SW480 (cell line): Measurements from ENCODE around the gene AMZ2.
"Not testable (repeated sequence)": the region's sequence is repeated elsewhere in the genome, so short reads cannot be mapped to it uniquely, and the experiment has no call there.

ENCODE experiments used
- DNase-seq: peaks from one replicate; pipeline ENCODE4 v3.0.0-alpha.2; 2016; ENCODE audit warnings: low spot score

Gene AMZ2, protein sequence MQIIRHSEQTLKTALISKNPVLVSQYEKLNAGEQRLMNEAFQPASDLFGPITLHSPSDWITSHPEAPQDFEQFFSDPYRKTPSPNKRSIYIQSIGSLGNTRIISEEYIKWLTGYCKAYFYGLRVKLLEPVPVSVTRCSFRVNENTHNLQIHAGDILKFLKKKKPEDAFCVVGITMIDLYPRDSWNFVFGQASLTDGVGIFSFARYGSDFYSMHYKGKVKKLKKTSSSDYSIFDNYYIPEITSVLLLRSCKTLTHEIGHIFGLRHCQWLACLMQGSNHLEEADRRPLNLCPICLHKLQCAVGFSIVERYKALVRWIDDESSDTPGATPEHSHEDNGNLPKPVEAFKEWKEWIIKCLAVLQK

GRCh38 chr17:68247445-68248198 is at the start of gene AMZ2:
AMZ2 (plus strand) TSS chr17:68248043; CDS start chr17:68250188, 2,145 bp downstream.
- DNase-seq: peak; percentile 92

DNA sequence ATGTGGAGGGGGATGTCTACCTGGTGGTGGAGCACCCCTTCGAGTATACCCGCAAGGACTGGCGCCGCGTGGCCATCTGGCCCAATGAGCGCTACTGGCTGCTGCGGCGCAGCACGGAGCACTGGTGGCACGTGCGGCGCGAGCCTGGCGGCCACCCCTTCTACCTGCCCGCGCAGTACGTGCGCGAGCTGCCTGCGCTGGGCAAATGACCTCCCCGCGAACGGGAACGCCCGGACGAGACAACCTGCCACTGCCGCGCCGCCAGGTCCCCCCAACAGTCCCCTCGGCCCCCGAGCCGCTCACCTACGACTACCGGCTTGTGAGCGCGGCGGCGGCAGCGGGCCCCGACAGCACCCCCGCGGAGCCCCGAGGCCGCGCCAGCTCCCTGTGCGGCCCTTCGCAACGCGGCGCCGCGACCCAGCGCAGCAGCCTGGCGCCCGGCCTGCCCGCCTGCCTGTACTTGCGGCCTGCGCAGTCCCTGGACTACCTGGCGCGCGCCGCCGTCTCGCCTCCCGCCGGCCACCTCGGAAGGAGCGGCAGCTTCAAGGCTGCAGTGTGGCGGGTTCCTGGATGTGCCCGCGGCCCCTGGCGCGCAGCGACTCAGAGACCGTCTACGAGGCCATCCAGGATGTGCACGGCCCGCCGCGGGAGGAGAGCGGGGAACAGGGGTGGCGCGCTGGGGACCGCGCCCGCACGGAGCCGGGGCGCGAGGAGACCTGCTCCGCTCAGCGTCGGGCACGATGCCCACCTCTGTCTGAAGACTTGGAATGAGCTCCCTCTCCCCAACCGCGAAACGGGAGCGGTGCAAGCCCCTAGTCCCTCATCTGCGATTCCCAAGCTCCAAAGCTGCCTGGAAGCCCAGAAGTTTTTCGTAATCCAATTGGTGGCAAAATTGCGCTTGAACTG is 48.7 kb upstream of the AMZ2 start:
- DNase-seq: peak; percentile 58

GRCh38 chr17:68199837-68200688 is 47.8 kb upstream of the AMZ2 start:
- peak; percentile 47 for DNase-seq

DNA sequence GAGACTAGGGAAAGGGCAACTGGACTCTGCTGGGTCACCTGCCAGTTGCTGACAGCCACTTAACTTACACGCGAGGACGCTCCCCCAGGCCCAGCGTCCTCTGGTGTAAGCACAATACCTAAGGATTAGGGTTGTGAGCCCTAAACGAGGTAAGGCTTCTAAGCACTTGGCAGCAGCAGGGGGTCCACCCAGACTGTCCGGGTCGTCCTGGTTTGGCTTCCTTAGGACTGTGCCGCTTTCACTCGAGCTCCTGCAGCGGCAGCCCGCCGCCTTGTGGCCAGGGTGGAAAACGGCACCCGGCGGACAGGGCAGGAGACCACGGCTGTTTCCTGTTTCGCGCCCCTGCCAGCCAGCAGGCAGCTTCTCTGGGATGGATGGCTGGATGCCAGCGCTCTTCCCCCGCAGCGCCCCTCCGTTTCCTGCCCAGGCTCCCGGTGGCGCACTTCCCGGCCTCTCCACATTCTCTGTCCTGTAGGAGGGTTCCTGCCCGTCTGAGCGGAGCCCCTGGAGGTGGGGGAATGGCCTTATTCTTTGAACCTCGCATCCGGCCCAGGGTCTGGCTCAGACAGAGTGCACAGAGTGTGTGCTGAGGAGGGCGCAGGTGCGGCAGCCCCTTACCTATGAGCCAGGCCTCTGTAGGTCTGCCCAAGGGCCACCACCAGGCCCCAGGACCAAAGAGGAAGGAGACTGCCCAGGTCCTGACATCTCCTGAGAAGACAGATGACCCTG is 47.0 kb upstream of the AMZ2 start:
- peak; percentile 81 for DNase-seq

GRCh38 chr17:68201418-68201771 is 46.4 kb upstream of the AMZ2 start:
- not testable (repeated sequence) for DNase-seq

GRCh38 chr17:68202321-68202720 is 45.5 kb upstream of the AMZ2 start:
- not testable (repeated sequence) for DNase-seq

- DNase-seq: no peak
These were observed 43.1 kb upstream of the AMZ2 start for GRCh38 chr17:68204736-68205135.

GRCh38 chr17:68205251-68205807 is 42.5 kb upstream of the AMZ2 start:
- DNase-seq: peak; percentile 86

- peak; percentile 31 for DNase-seq
These were observed 41.8 kb upstream of the AMZ2 start for GRCh38 chr17:68205808-68206720.

- DNase-seq: no peak
These were observed 40.1 kb upstream of the AMZ2 start for GRCh38 chr17:68207651-68208253.

GRCh38 chr17:68208651-68209050 is 39.2 kb upstream of the AMZ2 start:
- not testable (repeated sequence) for DNase-seq

- DNase-seq: not testable (repeated sequence)
These were observed 38.5 kb upstream of the AMZ2 start for GRCh38 chr17:68209191-68209900.

DNA sequence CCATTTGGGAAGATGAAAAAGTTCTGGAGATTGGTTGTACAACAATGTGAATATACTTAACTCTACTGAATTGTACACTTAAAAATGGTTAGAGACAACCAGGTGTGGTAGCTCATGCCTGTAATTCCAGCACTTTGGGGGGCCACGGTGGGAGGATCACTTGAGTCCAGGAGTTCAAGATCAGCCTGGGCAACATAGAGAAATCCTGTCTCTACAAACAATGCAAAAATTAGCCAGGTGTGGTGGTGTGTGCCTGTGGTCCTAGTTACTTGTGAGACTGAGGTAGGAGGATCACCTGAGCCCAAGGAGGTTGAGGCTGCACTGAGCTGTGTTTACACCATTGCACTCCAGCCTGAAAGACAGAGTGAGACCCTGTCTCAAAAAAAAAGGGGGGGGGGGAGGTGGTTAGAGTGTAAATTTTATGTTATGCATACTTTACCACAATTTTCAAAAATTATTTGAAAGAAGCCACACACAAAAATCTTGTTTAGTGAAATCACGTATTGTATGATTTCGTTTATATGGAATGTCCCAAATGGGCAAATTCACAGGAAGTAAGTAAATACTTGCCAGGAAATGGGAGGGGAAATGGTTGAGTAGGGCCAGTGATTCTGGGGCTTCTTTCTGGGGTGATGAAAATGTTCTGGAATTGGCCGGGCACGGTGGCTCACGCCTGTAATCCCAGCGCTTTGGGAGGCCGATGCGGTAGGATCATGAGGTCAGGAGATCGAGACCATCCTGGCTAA is 37.1 kb upstream of the AMZ2 start:
- no peak for DNase-seq

DNA sequence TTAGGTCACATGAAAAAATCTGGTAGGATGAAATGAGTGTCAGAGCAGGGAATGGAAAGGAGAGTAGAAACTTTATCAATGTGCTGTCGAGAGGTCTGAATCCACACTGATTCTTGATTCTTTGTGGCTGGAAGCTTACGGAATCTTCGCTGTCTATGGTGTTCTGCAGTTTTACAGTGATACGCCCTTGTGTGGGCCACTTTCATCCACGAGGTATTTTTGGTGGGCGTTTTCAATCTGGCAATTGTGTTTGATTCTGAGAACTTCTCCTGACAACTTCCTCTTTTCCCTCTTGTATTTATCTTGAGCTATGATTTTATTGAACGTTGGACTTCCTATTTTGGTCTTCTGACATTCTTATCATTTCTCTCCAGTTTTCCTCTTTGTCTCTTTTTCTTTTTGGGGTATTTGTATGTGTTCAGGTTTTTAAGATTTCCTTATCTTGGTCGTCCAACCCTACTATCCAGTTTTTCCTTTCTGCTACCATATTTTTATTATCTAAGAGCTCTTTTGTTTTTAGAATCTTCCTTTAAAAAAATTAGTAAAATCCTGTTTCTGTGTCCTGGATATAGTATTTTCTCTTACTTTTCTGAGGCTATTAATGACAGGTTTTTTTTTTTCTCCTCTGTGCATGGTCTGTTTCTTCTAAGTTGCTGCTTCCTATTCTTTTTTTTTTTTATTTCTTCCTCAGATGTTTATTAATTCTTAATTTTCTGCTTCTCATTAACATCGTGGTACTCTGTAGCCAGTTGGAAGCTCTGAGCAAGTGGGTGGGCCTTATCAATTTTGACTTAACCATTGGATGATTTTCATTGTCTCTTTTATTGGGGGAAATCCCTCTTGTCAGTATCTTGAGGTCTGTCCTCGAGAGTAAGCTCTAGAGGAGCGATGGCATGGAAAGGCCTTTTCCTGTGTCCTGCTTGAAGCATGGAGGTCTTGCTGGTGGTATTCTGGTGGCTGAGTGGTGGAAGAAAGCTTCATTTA is 34.1 kb upstream of the AMZ2 start:
- DNase-seq: not testable (repeated sequence)

- DNase-seq: not testable (repeated sequence)
These were observed 32.4 kb upstream of the AMZ2 start for GRCh38 chr17:68215453-68215852.

DNA sequence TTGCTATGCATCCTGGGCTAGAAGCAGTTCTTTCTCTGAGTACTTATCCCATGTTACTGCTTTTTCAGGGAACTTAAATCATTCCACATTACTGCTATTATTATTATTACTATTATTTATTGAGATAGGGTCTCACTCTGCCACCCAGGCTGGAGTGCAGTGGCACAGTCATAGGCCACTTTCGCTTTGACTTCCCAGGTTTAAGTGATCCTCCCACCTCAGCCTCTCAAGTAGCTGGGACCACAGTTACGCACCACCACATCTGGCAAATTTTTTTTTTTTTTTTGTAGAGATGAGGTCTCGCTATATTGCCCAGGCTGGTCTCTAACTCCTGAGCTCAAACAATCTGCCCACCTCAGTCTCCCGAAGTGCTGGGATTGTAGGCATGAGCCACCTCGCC is 28.4 kb upstream of the AMZ2 start:
- DNase-seq: not testable (repeated sequence)
